ENCODE measurements around the gene DHTKD1. TPM values are rescaled to one million over a fixed set of nuclear protein-coding genes. Genes with fewer than 3 reads are reported as not detected.
"Not testable (repeated sequence)": the region's sequence is repeated elsewhere in the genome, so short reads cannot be mapped to it uniquely, and the experiment has no call there.

Gene DHTKD1
- total RNA-seq, 1 donor, result 30.7 TPM

- H3K4me3 ChIP-seq (ENCODE audit: low read depth, low read length), result no peak overlapping the region
- no peak for DNase-seq (ENCODE audit: low read depth)
- no peak for TF ChIP-seq CTCF (IDR thresholded peaks at IDR 0.05; ENCODE audit: insufficient read depth, low read depth, low read length)
These were observed 91.9 kb downstream of the DHTKD1 start for GRCh38 chr10:12160664-12161063.

GRCh38 chr10:12162927-12163326 lies 94.2 kb downstream of the DHTKD1 start:
- DNase-seq (ENCODE audit: low read depth), result no peak
- no peak overlapping the region for H3K4me3 ChIP-seq (ENCODE audit: low read depth, low read length)
- no peak for TF ChIP-seq CTCF (IDR thresholded peaks at IDR 0.05; ENCODE audit: insufficient read depth, low read depth, low read length)

- no peak for DNase-seq (ENCODE audit: low read depth)
- no peak for TF ChIP-seq CTCF (IDR thresholded peaks at IDR 0.05; ENCODE audit: insufficient read depth, low read depth, low read length)
- H3K4me3 ChIP-seq (ENCODE audit: low read depth, low read length), result no peak overlapping the region
These were observed 95.3 kb downstream of the DHTKD1 start for GRCh38 chr10:12164085-12164484.

GRCh38 chr10:12165036-12165435 lies 96.3 kb downstream of the DHTKD1 start:
- no peak overlapping the region for H3K4me3 ChIP-seq (ENCODE audit: low read depth, low read length)
- no peak for DNase-seq (ENCODE audit: low read depth)
- no peak for TF ChIP-seq CTCF (IDR thresholded peaks at IDR 0.05; ENCODE audit: insufficient read depth, low read depth, low read length)

- no peak for TF ChIP-seq CTCF (IDR thresholded peaks at IDR 0.05; ENCODE audit: insufficient read depth, low read depth, low read length)
- peak; percentile 11 for DNase-seq (ENCODE audit: low read depth)
- H3K4me3 ChIP-seq (ENCODE audit: low read depth, low read length), result no peak overlapping the region
These were observed 97.4 kb downstream of the DHTKD1 start for GRCh38 chr10:12165999-12166775.

- not testable (repeated sequence) for DNase-seq (ENCODE audit: low read depth); H3K4me3 ChIP-seq (ENCODE audit: low read depth, low read length)
These were observed 102.8 kb downstream of the DHTKD1 start for GRCh38 chr10:12171512-12171911.

Small RNA genes within 50 kb of the gene (small RNA-seq; reads per million reads assigned to genes)
- gene MIR548AK (not detected), gene RNU6-88P (not detected)

Other genes with a start within 250 kb of the DHTKD1 start
- gene PROSER2, start 245.6 kb upstream of the DHTKD1 start, total RNA-seq, result 1.9 and 3.9 TPM in 2 replicates
- 14.2 and 19.0 TPM in 2 replicates for gene UPF2, start 26.1 kb upstream of the DHTKD1 start, total RNA-seq
- gene SEC61A2, start 60.7 kb downstream of the DHTKD1 start, total RNA-seq, result 12.9 and 16.0 TPM in 2 replicates
- 59.2 and 64.1 TPM in 2 replicates for gene NUDT5, start 126.9 kb downstream of the DHTKD1 start, total RNA-seq
- 124 and 143 TPM in 2 replicates for gene CDC123, start 127.2 kb downstream of the DHTKD1 start, total RNA-seq

Measured in fibroblast of villous mesenchyme (primary cell).